GM23338 (cell line): ENCODE results near the gene CBY3. TPM values are rescaled to one million over a fixed set of nuclear protein-coding genes. Genes with fewer than 3 reads are reported as not detected.

Experiments used
- ATAC-seq: fragments of 200-7000 bp; cut with Tn5 transposase; 3 replicates; pipeline ENCODE4 v1.9.1; 2020
- DNase-seq: peaks from one replicate; pipeline ENCODE4 v3.0.0-alpha.2; 2015; ENCODE audit warnings: low spot score
- H2AFZ ChIP-seq: fragments of 200-600 bp; sonication (generic); 2 replicates; pipeline ENCODE4 v1.8.0; 2016; ENCODE audit warnings: antibody characterized with exemption, mild to moderate bottlenecking, moderate library complexity
- H3F3A ChIP-seq: fragments of 200-600 bp; sonication (generic); replicated peaks from 2 replicates; pipeline ENCODE4 v1.8.0; 2017; ENCODE audit warnings: antibody characterized with exemption, mixed run types, low read depth
- H3K27ac ChIP-seq: fragments of 200-600 bp; sonication (generic); 2 replicates; pipeline ENCODE4 v1.6.1; 2016; ENCODE audit warnings: low read depth
- H3K27me3 ChIP-seq: fragments of 200-600 bp; sonication (generic); 2 replicates; pipeline ENCODE4 v1.8.0; 2016; ENCODE audit warnings: mild to moderate bottlenecking, mixed run types, moderate library complexity; ENCODE audit not compliant: insufficient read depth
- H3K36me3 ChIP-seq: fragments of 200-600 bp; sonication (generic); 2 replicates; pipeline ENCODE4 v1.8.0; 2016; ENCODE audit warnings: mild to moderate bottlenecking; ENCODE audit not compliant: insufficient read depth
- H3K4me1 ChIP-seq: fragments of 200-600 bp; sonication (generic); 2 replicates; pipeline ENCODE4 v1.8.0; 2016; ENCODE audit warnings: mild to moderate bottlenecking, moderate library complexity; ENCODE audit not compliant: insufficient read depth
- H3K4me2 ChIP-seq: fragments of 200-600 bp; sonication (generic); 2 replicates; pipeline ENCODE4 v1.7.1; 2017; ENCODE audit warnings: mixed run types
- H3K4me3 ChIP-seq: fragments of 200-600 bp; sonication (generic); 2 replicates; pipeline ENCODE4 v1.6.1; 2016; ENCODE audit warnings: mixed run types
- H3K79me2 ChIP-seq: fragments of 200-600 bp; sonication (generic); replicated peaks from 2 replicates; pipeline ENCODE4 v1.8.0; 2017; ENCODE audit warnings: mild to moderate bottlenecking; ENCODE audit not compliant: insufficient read depth
- H3K9me2 ChIP-seq: fragments of 200-600 bp; sonication (generic); 2 replicates; pipeline ENCODE4 v1.8.0; 2017; ENCODE audit not compliant: insufficient read depth
- H4K20me1 ChIP-seq: fragments of 200-600 bp; sonication (generic); replicated peaks from 2 replicates; pipeline ENCODE4 v1.8.0; 2017; ENCODE audit warnings: mild to moderate bottlenecking; ENCODE audit not compliant: insufficient read depth
- H3K27ac Mint-ChIP-seq: 2 replicates; pipeline ENCODE4 v1.8.0; 2020; ENCODE audit warnings: inconsistent platforms, mild to moderate bottlenecking, moderate library complexity, mixed read lengths
- H3K27me3 Mint-ChIP-seq: 3 replicates; pipeline ENCODE4 v1.8.0; 2022; ENCODE audit warnings: low read depth, mild to moderate bottlenecking, moderate library complexity, mixed read lengths, inconsistent platforms; ENCODE audit not compliant: insufficient read depth, poor library complexity
- H3K36me3 Mint-ChIP-seq: 3 replicates; pipeline ENCODE4 v1.8.0; 2021; ENCODE audit warnings: low read depth, mild to moderate bottlenecking, inconsistent platforms, moderate library complexity, mixed read lengths
- H3K4me1 Mint-ChIP-seq: 3 replicates; pipeline ENCODE4 v1.8.0; 2020; ENCODE audit warnings: mild to moderate bottlenecking, inconsistent platforms, mixed read lengths
- H3K4me3 Mint-ChIP-seq: 3 replicates; pipeline ENCODE4 v1.8.0; 2021; ENCODE audit warnings: moderate library complexity, mild to moderate bottlenecking, inconsistent platforms, mixed read lengths
- H3K9me3 Mint-ChIP-seq: 3 replicates; pipeline ENCODE4 v1.8.0; 2020; ENCODE audit warnings: moderate library complexity, mild to moderate bottlenecking, inconsistent platforms, mixed read lengths
- CREB1 ChIP-seq: fragments of 250-450 bp; sonication (Bioruptor Pico); IDR thresholded peaks from 2 replicates; pipeline ENCODE4 v1.5.0; 2020; ENCODE audit warnings: low read depth, mild to moderate bottlenecking, moderate library complexity
- ETS1 ChIP-seq: IDR thresholded peaks from 2 replicates; pipeline ENCODE4 v1.6.1; 2016; ENCODE audit warnings: antibody characterized with exemption
- EZH2phosphoT487 ChIP-seq: fragments of 200-600 bp; sonication (generic); IDR thresholded peaks from one replicate; pipeline ENCODE4 v1.8.1; 2018; ENCODE audit warnings: antibody characterized with exemption; ENCODE audit not compliant: unreplicated experiment
- JUNB ChIP-seq: IDR thresholded peaks from one replicate; pipeline ENCODE4 v1.6.1; 2016; ENCODE audit warnings: antibody characterized with exemption; ENCODE audit not compliant: unreplicated experiment
- NANOG ChIP-seq: IDR thresholded peaks from 2 replicates; pipeline ENCODE4 v1.6.1; 2016; ENCODE audit warnings: antibody characterized with exemption, borderline replicate concordance
- POLR2AphosphoS5 ChIP-seq: IDR thresholded peaks from 2 replicates; pipeline ENCODE4 v1.6.1; 2016; ENCODE audit warnings: antibody characterized with exemption, low read depth
- STAT1 ChIP-seq: IDR thresholded peaks from one replicate; pipeline ENCODE4 v1.6.1; 2016; ENCODE audit warnings: antibody characterized with exemption; ENCODE audit not compliant: unreplicated experiment
- ZNF331 ChIP-seq: fragments of 250-450 bp; sonication (Bioruptor Pico); IDR thresholded peaks from 2 replicates; pipeline ENCODE4 v1.5.0; 2020; ENCODE audit warnings: low read depth, mild to moderate bottlenecking, moderate library complexity
- polyA plus RNA-seq: library from polyadenylated mRNA; unstranded; fragments of >200 nt; fragmentation: Nextera tagmentation; extraction: Ambion mirVana; gene quantifications from 2 replicates; pipeline ENCODE4 v1.2.1, GENCODE V29; 2016
- total RNA-seq: library from RNA; depleted of rRNA; stranded (reverse); fragments of >200 nt; shearing (Covaris generic); gene quantifications from 2 replicates; pipeline ENCODE4 v1.2.3, GENCODE V29; 2014
- TF ChIP-seq, protein P1 (sequence below): IDR thresholded peaks from one replicate; pipeline ENCODE4 v1.6.1; 2018; ENCODE audit warnings: antibody characterized with exemption; ENCODE audit not compliant: unreplicated experiment
- TF ChIP-seq, protein P2 (sequence below), 2 experiments: fragments of 200-600 bp in 1 of 2; sonication (generic) in 1 of 2; conservative IDR thresholded peaks; 2 replicates each; pipeline versions ENCODE4 v1.5.1 to v1.6.1; 2016 to 2017; ENCODE audit warnings: antibody characterized with exemption in 2 of 2, low read depth in 2 of 2, mild to moderate bottlenecking in 2 of 2, moderate library complexity in 1 of 2
- TF ChIP-seq, protein P3 (sequence below): fragments of 250-450 bp; sonication (Bioruptor Pico); IDR thresholded peaks from 2 replicates; pipeline ENCODE4 v1.5.0; 2020; ENCODE audit warnings: mild to moderate bottlenecking, moderate library complexity

Gene CBY3
- total and polyA plus RNA-seq, 2 experiments from 2014 or later, result 0.37 to 0.52 TPM

DNA sequence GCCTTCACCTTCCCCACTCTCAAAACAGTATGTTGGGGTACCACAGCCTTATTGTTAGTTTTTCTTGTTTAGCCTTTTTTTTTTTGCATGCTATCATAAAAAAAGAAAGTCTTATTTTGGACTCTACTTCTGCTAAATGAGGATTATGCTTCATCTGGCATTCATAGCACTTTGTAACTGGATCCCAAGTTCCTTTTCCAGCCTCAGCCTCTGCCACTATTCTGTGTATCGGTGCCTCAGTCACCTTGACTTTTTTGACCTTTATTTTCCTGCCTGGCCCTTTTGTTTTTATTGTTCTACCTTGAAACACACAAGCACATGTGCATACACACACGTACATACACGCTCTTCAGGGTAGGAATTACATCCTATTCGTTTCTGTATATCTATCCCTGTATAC, 43.3 kb upstream of the CBY3 start (continued):
- TF ChIP-seq, protein P1, sequence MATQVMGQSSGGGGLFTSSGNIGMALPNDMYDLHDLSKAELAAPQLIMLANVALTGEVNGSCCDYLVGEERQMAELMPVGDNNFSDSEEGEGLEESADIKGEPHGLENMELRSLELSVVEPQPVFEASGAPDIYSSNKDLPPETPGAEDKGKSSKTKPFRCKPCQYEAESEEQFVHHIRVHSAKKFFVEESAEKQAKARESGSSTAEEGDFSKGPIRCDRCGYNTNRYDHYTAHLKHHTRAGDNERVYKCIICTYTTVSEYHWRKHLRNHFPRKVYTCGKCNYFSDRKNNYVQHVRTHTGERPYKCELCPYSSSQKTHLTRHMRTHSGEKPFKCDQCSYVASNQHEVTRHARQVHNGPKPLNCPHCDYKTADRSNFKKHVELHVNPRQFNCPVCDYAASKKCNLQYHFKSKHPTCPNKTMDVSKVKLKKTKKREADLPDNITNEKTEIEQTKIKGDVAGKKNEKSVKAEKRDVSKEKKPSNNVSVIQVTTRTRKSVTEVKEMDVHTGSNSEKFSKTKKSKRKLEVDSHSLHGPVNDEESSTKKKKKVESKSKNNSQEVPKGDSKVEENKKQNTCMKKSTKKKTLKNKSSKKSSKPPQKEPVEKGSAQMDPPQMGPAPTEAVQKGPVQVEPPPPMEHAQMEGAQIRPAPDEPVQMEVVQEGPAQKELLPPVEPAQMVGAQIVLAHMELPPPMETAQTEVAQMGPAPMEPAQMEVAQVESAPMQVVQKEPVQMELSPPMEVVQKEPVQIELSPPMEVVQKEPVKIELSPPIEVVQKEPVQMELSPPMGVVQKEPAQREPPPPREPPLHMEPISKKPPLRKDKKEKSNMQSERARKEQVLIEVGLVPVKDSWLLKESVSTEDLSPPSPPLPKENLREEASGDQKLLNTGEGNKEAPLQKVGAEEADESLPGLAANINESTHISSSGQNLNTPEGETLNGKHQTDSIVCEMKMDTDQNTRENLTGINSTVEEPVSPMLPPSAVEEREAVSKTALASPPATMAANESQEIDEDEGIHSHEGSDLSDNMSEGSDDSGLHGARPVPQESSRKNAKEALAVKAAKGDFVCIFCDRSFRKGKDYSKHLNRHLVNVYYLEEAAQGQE, result no peak
- no peak for TF ChIP-seq JUNB
- TF ChIP-seq POLR2AphosphoS5, result no peak
- no peak for TF ChIP-seq NANOG
- TF ChIP-seq ETS1, result no peak
- TF ChIP-seq, protein P2, sequence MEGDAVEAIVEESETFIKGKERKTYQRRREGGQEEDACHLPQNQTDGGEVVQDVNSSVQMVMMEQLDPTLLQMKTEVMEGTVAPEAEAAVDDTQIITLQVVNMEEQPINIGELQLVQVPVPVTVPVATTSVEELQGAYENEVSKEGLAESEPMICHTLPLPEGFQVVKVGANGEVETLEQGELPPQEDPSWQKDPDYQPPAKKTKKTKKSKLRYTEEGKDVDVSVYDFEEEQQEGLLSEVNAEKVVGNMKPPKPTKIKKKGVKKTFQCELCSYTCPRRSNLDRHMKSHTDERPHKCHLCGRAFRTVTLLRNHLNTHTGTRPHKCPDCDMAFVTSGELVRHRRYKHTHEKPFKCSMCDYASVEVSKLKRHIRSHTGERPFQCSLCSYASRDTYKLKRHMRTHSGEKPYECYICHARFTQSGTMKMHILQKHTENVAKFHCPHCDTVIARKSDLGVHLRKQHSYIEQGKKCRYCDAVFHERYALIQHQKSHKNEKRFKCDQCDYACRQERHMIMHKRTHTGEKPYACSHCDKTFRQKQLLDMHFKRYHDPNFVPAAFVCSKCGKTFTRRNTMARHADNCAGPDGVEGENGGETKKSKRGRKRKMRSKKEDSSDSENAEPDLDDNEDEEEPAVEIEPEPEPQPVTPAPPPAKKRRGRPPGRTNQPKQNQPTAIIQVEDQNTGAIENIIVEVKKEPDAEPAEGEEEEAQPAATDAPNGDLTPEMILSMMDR (conservative IDR thresholded peaks at IDR 0.05; ENCODE audit: low read depth in 2 of 2), result no peak
- TF ChIP-seq ZNF331 (CRISPR knock-in tag), result no peak
- TF ChIP-seq STAT1, result no peak
- TF ChIP-seq CREB1 (CRISPR knock-in tag), result no peak

GRCh38 chr5:179720222-179720621, 39.4 kb upstream of the CBY3 start:
- Mint-ChIP-seq H3K27me3 (peaks cover 1% of the 10 kb centered on the region), H3K4me1 (no peaks in the 10 kb centered on the region), H3K9me3 (no peaks in the 10 kb centered on the region), H3K27ac (no peak overlapping the region), H3K36me3 (peaks cover 90% of the 10 kb centered on the region), H3K4me3 (no peak overlapping the region)
- H3K79me2 ChIP-seq, result peaks cover 41% of the 10 kb centered on the region
- H3K36me3 ChIP-seq, result peaks cover 95% of the 10 kb centered on the region
- no peak overlapping the region for H3K27ac ChIP-seq
- peaks cover 47% of the 10 kb centered on the region for H3F3A ChIP-seq
- no peak overlapping the region for H3K4me2 ChIP-seq
- DNase-seq (no peak), ATAC-seq (no peak)
- H2AFZ ChIP-seq, result no peak overlapping the region
- no peaks in the 10 kb centered on the region for H3K9me2 ChIP-seq
- H3K27me3 ChIP-seq, result no peaks in the 10 kb centered on the region
- H4K20me1 ChIP-seq, result peaks cover 61% of the 10 kb centered on the region
- H3K4me1 ChIP-seq, result no peaks in the 10 kb centered on the region
- no peak overlapping the region for H3K4me3 ChIP-seq
- TF ChIP-seq STAT1, result no peak
- TF ChIP-seq, protein P3, sequence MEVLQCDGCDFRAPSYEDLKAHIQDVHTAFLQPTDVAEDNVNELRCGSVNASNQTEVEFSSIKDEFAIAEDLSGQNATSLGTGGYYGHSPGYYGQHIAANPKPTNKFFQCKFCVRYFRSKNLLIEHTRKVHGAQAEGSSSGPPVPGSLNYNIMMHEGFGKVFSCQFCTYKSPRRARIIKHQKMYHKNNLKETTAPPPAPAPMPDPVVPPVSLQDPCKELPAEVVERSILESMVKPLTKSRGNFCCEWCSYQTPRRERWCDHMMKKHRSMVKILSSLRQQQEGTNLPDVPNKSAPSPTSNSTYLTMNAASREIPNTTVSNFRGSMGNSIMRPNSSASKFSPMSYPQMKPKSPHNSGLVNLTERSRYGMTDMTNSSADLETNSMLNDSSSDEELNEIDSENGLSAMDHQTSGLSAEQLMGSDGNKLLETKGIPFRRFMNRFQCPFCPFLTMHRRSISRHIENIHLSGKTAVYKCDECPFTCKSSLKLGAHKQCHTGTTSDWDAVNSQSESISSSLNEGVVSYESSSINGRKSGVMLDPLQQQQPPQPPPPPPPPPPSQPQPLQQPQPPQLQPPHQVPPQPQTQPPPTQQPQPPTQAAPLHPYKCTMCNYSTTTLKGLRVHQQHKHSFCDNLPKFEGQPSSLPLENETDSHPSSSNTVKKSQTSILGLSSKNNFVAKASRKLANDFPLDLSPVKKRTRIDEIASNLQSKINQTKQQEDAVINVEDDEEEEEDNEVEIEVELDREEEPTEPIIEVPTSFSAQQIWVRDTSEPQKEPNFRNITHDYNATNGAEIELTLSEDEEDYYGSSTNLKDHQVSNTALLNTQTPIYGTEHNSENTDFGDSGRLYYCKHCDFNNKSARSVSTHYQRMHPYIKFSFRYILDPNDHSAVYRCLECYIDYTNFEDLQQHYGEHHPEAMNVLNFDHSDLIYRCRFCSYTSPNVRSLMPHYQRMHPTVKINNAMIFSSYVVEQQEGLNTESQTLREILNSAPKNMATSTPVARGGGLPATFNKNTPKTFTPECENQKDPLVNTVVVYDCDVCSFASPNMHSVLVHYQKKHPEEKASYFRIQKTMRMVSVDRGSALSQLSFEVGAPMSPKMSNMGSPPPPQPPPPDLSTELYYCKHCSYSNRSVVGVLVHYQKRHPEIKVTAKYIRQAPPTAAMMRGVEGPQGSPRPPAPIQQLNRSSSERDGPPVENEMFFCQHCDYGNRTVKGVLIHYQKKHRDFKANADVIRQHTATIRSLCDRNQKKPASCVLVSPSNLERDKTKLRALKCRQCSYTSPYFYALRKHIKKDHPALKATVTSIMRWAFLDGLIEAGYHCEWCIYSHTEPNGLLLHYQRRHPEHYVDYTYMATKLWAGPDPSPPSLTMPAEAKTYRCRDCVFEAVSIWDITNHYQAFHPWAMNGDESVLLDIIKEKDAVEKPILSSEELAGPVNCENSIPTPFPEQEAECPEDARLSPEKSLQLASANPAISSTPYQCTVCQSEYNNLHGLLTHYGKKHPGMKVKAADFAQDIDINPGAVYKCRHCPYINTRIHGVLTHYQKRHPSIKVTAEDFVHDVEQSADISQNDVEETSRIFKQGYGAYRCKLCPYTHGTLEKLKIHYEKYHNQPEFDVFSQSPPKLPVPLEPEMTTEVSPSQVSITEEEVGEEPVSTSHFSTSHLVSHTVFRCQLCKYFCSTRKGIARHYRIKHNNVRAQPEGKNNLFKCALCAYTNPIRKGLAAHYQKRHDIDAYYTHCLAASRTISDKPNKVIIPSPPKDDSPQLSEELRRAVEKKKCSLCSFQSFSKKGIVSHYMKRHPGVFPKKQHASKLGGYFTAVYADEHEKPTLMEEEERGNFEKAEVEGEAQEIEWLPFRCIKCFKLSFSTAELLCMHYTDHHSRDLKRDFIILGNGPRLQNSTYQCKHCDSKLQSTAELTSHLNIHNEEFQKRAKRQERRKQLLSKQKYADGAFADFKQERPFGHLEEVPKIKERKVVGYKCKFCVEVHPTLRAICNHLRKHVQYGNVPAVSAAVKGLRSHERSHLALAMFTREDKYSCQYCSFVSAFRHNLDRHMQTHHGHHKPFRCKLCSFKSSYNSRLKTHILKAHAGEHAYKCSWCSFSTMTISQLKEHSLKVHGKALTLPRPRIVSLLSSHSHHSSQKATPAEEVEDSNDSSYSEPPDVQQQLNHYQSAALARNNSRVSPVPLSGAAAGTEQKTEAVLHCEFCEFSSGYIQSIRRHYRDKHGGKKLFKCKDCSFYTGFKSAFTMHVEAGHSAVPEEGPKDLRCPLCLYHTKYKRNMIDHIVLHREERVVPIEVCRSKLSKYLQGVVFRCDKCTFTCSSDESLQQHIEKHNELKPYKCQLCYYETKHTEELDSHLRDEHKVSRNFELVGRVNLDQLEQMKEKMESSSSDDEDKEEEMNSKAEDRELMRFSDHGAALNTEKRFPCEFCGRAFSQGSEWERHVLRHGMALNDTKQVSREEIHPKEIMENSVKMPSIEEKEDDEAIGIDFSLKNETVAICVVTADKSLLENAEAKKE (CRISPR knock-in tag), result no peak
- no peak for TF ChIP-seq CREB1 (CRISPR knock-in tag)
- no peak for TF ChIP-seq ETS1
- TF ChIP-seq JUNB, result no peak
- TF ChIP-seq EZH2phosphoT487, result no peak
